Pancreas (tissue), 10 donors: ENCODE data around the gene KIF16B. TPM values are rescaled to one million over a fixed set of nuclear protein-coding genes. Genes with fewer than 3 reads are reported as not detected.

Source experiments
- ATAC-seq, 4 donors: fragments of 200-7000 bp; cut with Tn5 transposase; one replicate each; pipeline versions ENCODE4 v1.8.0 to v1.9.1; 2020; ENCODE audit warnings: mild to moderate bottlenecking in 4 of 4, moderate library complexity in 4 of 4
- DNase-seq, 6 donors: peaks; one replicate each; pipeline ENCODE4 v3.0.0-alpha.2; 2020
- FAIRE-seq: peaks from 2 replicates; lab custom pipeline; 2012; peaks lifted over from hg19 to GRCh38; lab: Jason Lieb, UNC
- H3K27ac ChIP-seq, 4 donors: fragments of 200-600 bp; sonication (generic); 1 replicate in 3 of 4; 2 replicates in 1 of 4; pipeline versions ENCODE4 v1.5.0 to v1.8.0; 2020
- H3K27me3 ChIP-seq, 4 donors: fragments of 200-600 bp; one replicate each; pipeline ENCODE4 v1.8.0; 2021
- H3K36me3 ChIP-seq, 3 donors: fragments of 200-600 bp; sonication (generic) in 1 of 3; one replicate each; pipeline versions ENCODE4 v1.5.0 to v1.8.0; 2020 to 2021
- H3K4me1 ChIP-seq, 3 donors: fragments of 200-600 bp; one replicate each; pipeline ENCODE4 v1.8.0; 2021
- H3K4me3 ChIP-seq, 4 donors: fragments of 200-600 bp; sonication (generic) in 2 of 4; one replicate each; pipeline versions ENCODE4 v1.5.0 to v1.8.0; 2020 to 2021
- H3K9me3 ChIP-seq, 4 donors: fragments of 200-600 bp; one replicate each; pipeline ENCODE4 v1.8.0; 2021
- CTCF ChIP-seq, 4 donors: fragments of 200-600 bp; sonication (generic) in 3 of 4; IDR thresholded peaks; one replicate each; pipeline versions ENCODE4 v1.5.0 to v1.8.0; 2021; ENCODE audit warnings: antibody characterized with exemption in 4 of 4
- WGBS, 2 donors: extraction: QIAGEN DNeasy Blood & Tissue Kit; methylation state at CpG; one replicate each; pipeline ENCODE4 v1.1.7; 2013; 5-methylcytosine and 5-hydroxymethylcytosine counted together
- intact Hi-C, 3 donors: fragments of 100-400 bp; cut with DNase I; formaldehyde crosslinking; loops; one replicate each; pipeline versions ENCODE4 v1.11.1 to v1.14.2; 2022
- polyA plus RNA-seq, 2 donors: library from polyadenylated mRNA; stranded (reverse); fragments of 200-250 nt; gene quantifications; one replicate each; pipeline ENCODE4 v1.2.3, GENCODE V29; 2013
- total RNA-seq, 6 donors: library from RNA; stranded (reverse); fragmentation: NEBNext Ultra II Directional in 4 of 6; extraction: Animal tissue kit (Norgen Biotek cat#: 25700) in 4 of 6; gene quantifications; one replicate each; pipeline versions ENCODE4 v1.2.1 to v1.2.4, GENCODE V29; 2021 to 2023
- donor health status: healthy with polysubstance abuse.
- donor health status: DM: no; HTN: no; CAD: no; lungs with moderate emphysema.
- donor health status: DM: no; HTN: no; CAD: no.
- donor health status: control.
- donor health status: control.
- donor health status: Bipolar disorder and iron deficiency.
- donor health status: DM: yes; HTN: yes; CAD: no.
- donor health status: DM: no; HTN: no; CAD: no.
- donor health status: DM: no; HTN: no; CAD: no.
- donor health status: DM: yes; HTN: yes; CAD: no.

The KIF16B gene
- total and polyA plus RNA-seq, 8 donors = 4.4 to 12.2 (median 7.3) TPM

- H3K36me3 ChIP-seq = no peaks in the 10 kb centered on the region
- no peak for ATAC-seq
- no peak overlapping the region for H3K4me3 ChIP-seq
- no peak for DNase-seq
- 78 to 83% methylated on average over 10 of the region's 10 CpGs for WGBS, 2 donors
- FAIRE-seq = no peak
- TF ChIP-seq CTCF (IDR thresholded peaks at IDR 0.05) = no peak
- H3K9me3 ChIP-seq = no peaks in the 10 kb centered on the region
- intact Hi-C loops = no loop called here
- H3K4me1 ChIP-seq = no peaks in the 10 kb centered on the region
- H3K27ac ChIP-seq = no peak overlapping the region
- no peaks in the 10 kb centered on the region for H3K27me3 ChIP-seq
Observed at GRCh38 chr20:16562259-16562658, 11.0 kb downstream of the KIF16B start.

- Histone ChIP-seq H3K4me3 (no peak overlapping the region), H3K36me3 (no peaks in the 10 kb centered on the region), H3K27me3 (no peaks in the 10 kb centered on the region), H3K4me1 (no peaks in the 10 kb centered on the region), H3K27ac (no peak overlapping the region), H3K9me3 (no peaks in the 10 kb centered on the region)
- no peak for DNase-seq
- no peak for ATAC-seq
- intact Hi-C loops = no loop called here
- TF ChIP-seq CTCF (IDR thresholded peaks at IDR 0.05) = no peak
- FAIRE-seq = no peak
- WGBS, 2 donors = 86 to 94% methylated on average over 9 of the region's 9 CpGs
Observed at GRCh38 chr20:16560661-16561060, 12.6 kb downstream of the KIF16B start.

GRCh38 chr20:16560216-16560615, 13.0 kb downstream of the KIF16B start:
- Histone ChIP-seq H3K9me3 (no peaks in the 10 kb centered on the region), H3K36me3 (no peaks in the 10 kb centered on the region), H3K27me3 (no peaks in the 10 kb centered on the region), H3K27ac (no peak overlapping the region), H3K4me1 (no peaks in the 10 kb centered on the region), H3K4me3 (no peak overlapping the region)
- no peak for FAIRE-seq
- no peak for DNase-seq
- TF ChIP-seq CTCF (IDR thresholded peaks at IDR 0.05) = no peak
- intact Hi-C loops = no loop called here
- 87 to 95% methylated on average over 2 of the region's 2 CpGs for WGBS, 2 donors
- no peak for ATAC-seq

GRCh38 chr20:16556301-16556700, 16.9 kb downstream of the KIF16B start:
- ATAC-seq = no peak
- DNase-seq = no peak
- Histone ChIP-seq H3K4me1 (no peaks in the 10 kb centered on the region), H3K27ac (no peak overlapping the region), H3K9me3 (no peaks in the 10 kb centered on the region), H3K36me3 (no peaks in the 10 kb centered on the region), H3K4me3 (no peak overlapping the region), H3K27me3 (no peaks in the 10 kb centered on the region)
- intact Hi-C loops = no loop called here
- 97% methylated on average over 5 of the region's 5 CpGs for WGBS, 2 donors
- FAIRE-seq = no peak
- no peak for TF ChIP-seq CTCF (IDR thresholded peaks at IDR 0.05)

GRCh38 chr20:16555754-16556153, 17.5 kb downstream of the KIF16B start:
- H3K27me3 ChIP-seq = no peaks in the 10 kb centered on the region
- no peaks in the 10 kb centered on the region for H3K4me1 ChIP-seq
- intact Hi-C loops = no loop called here
- H3K4me3 ChIP-seq = no peak overlapping the region
- no peak for TF ChIP-seq CTCF (IDR thresholded peaks at IDR 0.05)
- no peak overlapping the region for H3K27ac ChIP-seq
- no peaks in the 10 kb centered on the region for H3K9me3 ChIP-seq
- no peaks in the 10 kb centered on the region for H3K36me3 ChIP-seq
- FAIRE-seq (no peak), ATAC-seq (no peak), DNase-seq (no peak)
